22Rv1 (cell line): ENCODE data around the gene ZNF891.

Experiments used
- ZFX ChIP-seq: fragments of 450-650 bp; IDR thresholded peaks from 2 replicates; pipeline ENCODE4 v1.6.1; 2017; ENCODE audit warnings: antibody characterized with exemption, borderline replicate concordance
- TF ChIP-seq, protein P1 (sequence below): fragments of 450-650 bp; IDR thresholded peaks from 2 replicates; pipeline ENCODE4 v1.5.1; 2017; ENCODE audit warnings: mild to moderate bottlenecking

- TF ChIP-seq, protein P1, sequence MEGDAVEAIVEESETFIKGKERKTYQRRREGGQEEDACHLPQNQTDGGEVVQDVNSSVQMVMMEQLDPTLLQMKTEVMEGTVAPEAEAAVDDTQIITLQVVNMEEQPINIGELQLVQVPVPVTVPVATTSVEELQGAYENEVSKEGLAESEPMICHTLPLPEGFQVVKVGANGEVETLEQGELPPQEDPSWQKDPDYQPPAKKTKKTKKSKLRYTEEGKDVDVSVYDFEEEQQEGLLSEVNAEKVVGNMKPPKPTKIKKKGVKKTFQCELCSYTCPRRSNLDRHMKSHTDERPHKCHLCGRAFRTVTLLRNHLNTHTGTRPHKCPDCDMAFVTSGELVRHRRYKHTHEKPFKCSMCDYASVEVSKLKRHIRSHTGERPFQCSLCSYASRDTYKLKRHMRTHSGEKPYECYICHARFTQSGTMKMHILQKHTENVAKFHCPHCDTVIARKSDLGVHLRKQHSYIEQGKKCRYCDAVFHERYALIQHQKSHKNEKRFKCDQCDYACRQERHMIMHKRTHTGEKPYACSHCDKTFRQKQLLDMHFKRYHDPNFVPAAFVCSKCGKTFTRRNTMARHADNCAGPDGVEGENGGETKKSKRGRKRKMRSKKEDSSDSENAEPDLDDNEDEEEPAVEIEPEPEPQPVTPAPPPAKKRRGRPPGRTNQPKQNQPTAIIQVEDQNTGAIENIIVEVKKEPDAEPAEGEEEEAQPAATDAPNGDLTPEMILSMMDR = no peak
- TF ChIP-seq ZFX = no peak
These were observed 66.5 kb downstream of the ZNF891 start for GRCh38 chr12:133063556-133063955.
